ENCODE data around the gene NRAP. TPM values are rescaled to one million over a fixed set of nuclear protein-coding genes. Genes with fewer than 3 reads are reported as not detected.

The NRAP gene
- total and polyA plus RNA-seq, 2 donors (not counting 3 experiments of a cell fraction or from before 2014, with no cell fraction given) = not detected

DNA sequence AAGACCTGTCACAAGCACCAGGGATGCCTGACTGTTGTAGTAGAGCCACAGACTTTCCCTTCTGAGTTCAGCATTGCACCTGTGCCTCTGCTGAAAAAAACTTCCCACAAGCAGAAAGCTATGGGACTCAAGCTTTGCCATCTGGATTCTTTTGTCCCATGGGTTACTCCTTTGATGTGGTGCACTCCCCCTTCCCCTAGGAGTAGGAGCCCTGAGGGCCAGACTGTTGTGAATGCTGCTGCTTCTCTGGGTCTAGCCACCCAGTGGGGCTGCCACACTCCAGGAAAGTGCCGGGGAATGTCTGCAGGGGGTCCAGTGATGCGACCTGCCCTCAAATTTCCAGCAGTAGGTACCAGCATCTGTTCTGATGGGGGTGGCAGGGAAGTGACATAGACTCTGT lies 27.5 kb upstream of the NRAP start:
- Histone ChIP-seq H3K27me3 (ENCODE audit: control insufficient read depth in 2 of 2, insufficient read depth in 2 of 2, low read length in 2 of 2) (no peaks in the 10 kb centered on the region), H3K9me1 (replicated peaks; ENCODE audit: control insufficient read depth, extremely low read depth, insufficient read depth, low read length) (no peaks in the 10 kb centered on the region), H3K4me3 (replicated peaks in 1 of 3; ENCODE audit: insufficient read depth in 1 of 3, low read depth in 1 of 3, low read length in 3 of 3) (no peak overlapping the region), H3K9me3 (replicated peaks; ENCODE audit: control insufficient read depth, insufficient read depth, low read length) (no peaks in the 10 kb centered on the region), H2AFZ (ENCODE audit: low read depth, low read length) (no peak overlapping the region), H3K9ac (replicated peaks; ENCODE audit: extremely low read depth, insufficient read depth, low read length) (no peak overlapping the region), H3K36me3 (ENCODE audit: control insufficient read depth in 2 of 2, extremely low read depth in 1 of 2, insufficient read depth in 2 of 2, low read length in 2 of 2) (peaks cover 5 to 8% of the 10 kb centered on the region in 2 experiments), H3K4me2 (ENCODE audit: insufficient read depth, low read length) (no peak overlapping the region), H3K4me1 (ENCODE audit: control insufficient read depth, extremely low read depth, insufficient read depth, low read length) (no peaks in the 10 kb centered on the region), H4K20me1 (replicated peaks; ENCODE audit: control insufficient read depth, extremely low read depth, insufficient read depth, low read length) (peaks cover 4% of the 10 kb centered on the region), H3K27ac (ENCODE audit: insufficient read depth, low read depth, low read length) (no peak overlapping the region), H3K79me2 (ENCODE audit: control insufficient read depth, insufficient read depth, low read length) (peaks cover 62% of the 10 kb centered on the region)
- no TSS peak for BruUV-seq (replicated peaks)
- FAIRE-seq = no peak
- ChIA-PET CTCF (interaction anchor here (1.3 to 2.4 kb wide), 2 partner anchors 12 to 13 kb away, joined by 3 to 8 read pairs; no protein-coding TSS in a partner anchor), POLR2A (no interaction called here)
- dilution Hi-C loops (cut with MboI; ENCODE audit: extremely low pct_ligation_motif_present, low sequenced_read_pairs) = no loop called here
- no peak for DNase-seq (ENCODE audit: low read depth, low spot score)
- intact Hi-C loops (cut with micrococcal nuclease) = no loop called here
- no peak for TF ChIP-seq POLR2AphosphoS5 (IDR thresholded peaks at IDR 0.05; ENCODE audit: insufficient read depth, low read depth, low read length)
- TF ChIP-seq MYC (IDR thresholded peaks at IDR 0.05; ENCODE audit: low read depth, low read length) = no peak
- no peak for TF ChIP-seq POLR2A (IDR thresholded peaks at IDR 0.05; ENCODE audit: low read depth, low read length)
- TF ChIP-seq FOS (IDR thresholded peaks at IDR 0.05; ENCODE audit: borderline replicate concordance, insufficient read depth, low read length) = no peak
- TF ChIP-seq EZH2 (IDR thresholded peaks at IDR 0.05; ENCODE audit: borderline replicate concordance, low read depth, low read length, severe bottlenecking) = no peak
- TF ChIP-seq JUN (IDR thresholded peaks at IDR 0.05; ENCODE audit: borderline replicate concordance, insufficient read depth, insufficient read length, low read depth) = no peak
- no peak for TF ChIP-seq GATA2 (IDR thresholded peaks at IDR 0.05; ENCODE audit: insufficient read depth, insufficient read length, low read depth, low read length)
- no peak for TF ChIP-seq CTCF (IDR thresholded peaks at IDR 0.05; ENCODE audit: extremely low read depth in 1 of 2, insufficient read depth in 1 of 2, low read depth in 1 of 2, low read length in 2 of 2)
- TF ChIP-seq, protein P1, sequence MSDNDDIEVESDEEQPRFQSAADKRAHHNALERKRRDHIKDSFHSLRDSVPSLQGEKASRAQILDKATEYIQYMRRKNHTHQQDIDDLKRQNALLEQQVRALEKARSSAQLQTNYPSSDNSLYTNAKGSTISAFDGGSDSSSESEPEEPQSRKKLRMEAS (IDR thresholded peaks at IDR 0.05; ENCODE audit: insufficient read depth, insufficient read length) = no peak

All from endothelial cell of umbilical vein (primary cell).